Hematopoietic multipotent progenitor cell treated with erythropoietin and hydrocortisone succinate and interleukin-3 and kit ligand, for 17 days (in vitro differentiated cells): ENCODE measurements around the gene ALG2.

Source experiments
- DNase-seq: peaks from one replicate; pipeline ENCODE4 v3.0.0-alpha.2; 2015; ENCODE audit warnings: low spot score

ALG2 gene

DNA sequence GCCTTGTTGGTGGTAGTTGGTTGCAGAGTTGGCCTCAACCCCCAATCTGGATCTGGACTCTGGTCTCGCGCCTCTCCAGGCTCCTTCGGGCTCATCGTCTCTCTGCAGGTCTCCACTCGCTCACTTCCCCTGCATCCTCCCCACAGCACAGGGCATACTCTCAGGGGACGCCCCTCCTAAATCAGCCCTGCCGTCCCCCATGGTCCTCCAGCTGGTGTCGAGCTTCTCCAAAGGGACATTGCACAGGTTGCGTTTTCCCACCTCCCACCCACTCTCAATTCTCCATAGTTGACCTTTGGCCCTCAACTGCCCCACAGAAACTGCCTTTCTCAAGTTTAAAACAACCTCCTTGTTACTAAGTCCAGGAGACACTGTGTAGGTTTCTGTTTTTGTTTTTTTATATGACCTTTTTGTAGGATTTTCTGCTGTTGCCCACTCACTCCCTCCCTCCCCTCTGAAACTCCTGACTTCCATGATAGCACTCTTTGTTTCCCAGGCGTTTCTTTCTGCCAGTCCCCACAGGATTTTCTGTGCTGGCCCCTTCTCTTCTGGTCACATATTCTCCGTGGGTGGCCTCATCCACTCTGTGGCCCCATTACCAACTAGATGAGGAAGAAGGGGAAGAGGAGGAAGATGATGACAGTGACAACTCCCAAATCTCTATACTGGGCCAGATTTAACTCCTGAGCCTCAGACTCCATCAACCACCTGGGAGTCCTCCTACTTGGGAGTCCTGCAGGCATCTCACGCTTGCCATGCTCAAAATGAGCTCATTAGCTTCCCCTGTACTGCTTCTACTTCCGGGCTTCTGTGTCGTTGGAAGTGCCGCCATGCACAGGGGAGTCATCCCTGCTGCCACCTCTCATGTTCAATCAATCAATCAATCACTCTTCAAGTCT lies 50.3 kb downstream of the ALG2 start:
- DNase-seq = no peak

DNA sequence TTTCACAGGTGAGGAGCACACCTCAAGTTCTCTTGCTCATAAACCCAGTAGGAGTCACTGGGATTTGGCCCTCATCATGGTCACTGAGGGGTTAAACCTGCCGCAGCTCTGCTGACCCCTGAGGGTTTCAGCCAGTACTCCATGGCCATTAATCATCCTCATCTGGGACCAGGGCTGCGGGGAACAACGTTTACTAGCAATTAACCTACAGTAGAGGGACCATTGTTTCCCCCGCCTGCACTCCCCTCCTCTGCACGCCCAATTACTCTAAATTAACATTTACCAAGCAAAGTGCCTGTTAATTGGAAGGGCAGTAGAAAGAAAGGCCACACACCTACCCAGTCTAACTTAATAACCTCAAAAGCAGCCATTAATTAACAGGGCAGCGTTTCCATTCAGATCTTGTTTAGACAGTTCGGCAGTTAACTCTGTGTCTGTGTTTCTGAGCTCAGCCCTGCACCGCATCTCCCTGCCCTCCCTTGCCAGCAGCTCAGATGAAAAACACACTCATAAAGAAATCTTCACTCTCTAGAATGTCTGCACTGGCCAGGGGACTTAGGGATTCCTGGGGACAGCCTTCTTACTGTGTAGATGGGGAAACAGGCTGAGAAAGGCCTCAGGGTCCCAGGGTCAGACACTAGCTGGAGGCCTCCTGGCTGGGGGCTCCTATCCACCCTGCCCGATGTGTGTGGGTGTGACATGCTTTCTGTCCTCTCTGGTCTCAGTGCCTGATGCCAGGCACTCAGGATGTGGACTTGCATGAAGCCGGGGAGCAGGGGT lies 51.6 kb downstream of the ALG2 start:
- DNase-seq = no peak

DNA sequence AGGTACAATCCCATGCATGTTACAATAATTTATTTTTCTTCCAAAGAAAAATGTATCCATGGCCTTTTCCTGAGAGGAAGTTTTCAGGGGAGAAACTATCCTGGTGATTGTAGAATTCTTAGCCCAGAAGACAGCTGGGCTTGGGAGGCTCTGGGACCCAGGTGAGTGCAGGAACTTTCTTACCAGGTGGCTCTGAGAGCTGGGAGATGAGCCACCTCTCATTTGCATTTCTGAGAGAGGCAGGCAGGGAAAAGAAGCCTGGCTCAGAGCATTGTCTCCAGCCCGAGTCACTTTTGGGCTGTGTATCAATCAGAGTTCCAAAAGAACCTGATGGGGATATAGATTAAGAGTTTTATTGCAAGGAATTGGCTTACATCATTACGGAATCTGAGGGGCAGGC lies 52.7 kb downstream of the ALG2 start:
- DNase-seq = no peak

DNA sequence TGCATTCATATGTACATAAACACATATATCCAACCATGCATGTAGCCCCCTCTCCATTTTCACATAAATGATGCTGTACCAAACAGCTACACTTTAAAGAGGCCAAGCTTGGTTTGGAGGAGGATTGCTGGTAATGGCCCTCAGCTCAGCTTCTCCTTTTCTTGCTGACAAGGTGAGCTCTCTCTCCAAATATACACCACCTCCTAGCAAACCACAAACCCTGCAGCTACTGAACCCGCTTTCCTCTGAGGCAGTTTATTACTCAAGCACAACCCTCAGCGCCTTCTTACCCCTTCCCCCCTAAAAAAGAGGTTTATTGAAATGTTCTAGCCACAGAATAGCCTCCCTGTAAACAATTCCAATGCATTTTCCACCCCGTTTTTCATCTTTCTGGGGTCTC lies 54.0 kb downstream of the ALG2 start:
- DNase-seq = no peak

- DNase-seq = no peak
Measured at GRCh38 chr9:99167119-99167518, 54.6 kb downstream of the ALG2 start.
